DND-41 (cell line): Measurements from ENCODE around the gene TTYH2.

ENCODE experiments used
- ATAC-seq: fragments of 200-7000 bp; cut with Tn5 transposase; 3 replicates; pipeline ENCODE4 v1.9.1; 2021; ENCODE audit warnings: low read depth; ENCODE audit not compliant: insufficient read depth
- DNase-seq: peaks from one replicate; pipeline ENCODE4 v3.0.0-alpha.2; 2020
- H2AFZ ChIP-seq: 2 replicates; pipeline ENCODE4 v1.6.0; 2012; ENCODE audit warnings: low read depth, low read length
- H3K27ac ChIP-seq: 2 replicates; pipeline ENCODE4 v1.5.1; 2012; ENCODE audit warnings: low read length, inconsistent platforms
- H3K27me3 ChIP-seq: fragments of 200-600 bp; sonication (generic); 2 replicates; pipeline ENCODE4 v1.6.0; 2012; ENCODE audit warnings: low read length, mild to moderate bottlenecking, inconsistent platforms; ENCODE audit not compliant: insufficient read depth, poor library complexity
- H3K36me3 ChIP-seq: 2 replicates; pipeline ENCODE4 v1.5.1; 2012; ENCODE audit warnings: low read length, inconsistent platforms; ENCODE audit not compliant: insufficient read depth
- H3K4me1 ChIP-seq: 2 replicates; pipeline ENCODE4 v1.5.1; 2012; ENCODE audit warnings: mild to moderate bottlenecking, low read length; ENCODE audit not compliant: insufficient read depth
- H3K4me2 ChIP-seq: 2 replicates; pipeline ENCODE4 v1.6.0; 2012; ENCODE audit warnings: mild to moderate bottlenecking, moderate library complexity, low read length, inconsistent platforms; ENCODE audit not compliant: insufficient read depth
- H3K4me3 ChIP-seq, 2 experiments: fragments of 200-600 bp in 1 of 2; shearing (Covaris generic) in 1 of 2; 2 replicates each; pipeline ENCODE4 v1.5.1; 2012 to 2016; ENCODE audit warnings: inconsistent platforms in 2 of 2, low read length in 2 of 2, mild to moderate bottlenecking in 2 of 2, low read depth in 1 of 2, moderate library complexity in 1 of 2
- H3K79me2 ChIP-seq: 2 replicates; pipeline ENCODE4 v1.6.0; 2012; ENCODE audit warnings: low read length, inconsistent platforms; ENCODE audit not compliant: insufficient read depth
- H3K9ac ChIP-seq: 2 replicates; pipeline ENCODE4 v1.6.0; 2012; ENCODE audit warnings: low read depth, mild to moderate bottlenecking, inconsistent platforms, low read length, moderate library complexity
- H3K9me3 ChIP-seq: 2 replicates; pipeline ENCODE4 v1.5.1; 2012; ENCODE audit warnings: low read length, moderate library complexity, mild to moderate bottlenecking, inconsistent platforms; ENCODE audit not compliant: insufficient read depth, severe bottlenecking
- H4K20me1 ChIP-seq: 2 replicates; pipeline ENCODE4 v1.6.0; 2012; ENCODE audit warnings: low read length; ENCODE audit not compliant: insufficient read depth
- EZH2 ChIP-seq: IDR thresholded peaks from 3 replicates; pipeline ENCODE4 v1.6.1; 2012; ENCODE audit warnings: borderline replicate concordance, low read depth, mild to moderate bottlenecking, moderate library complexity, low read length, inconsistent platforms; ENCODE audit not compliant: severe bottlenecking
- TF ChIP-seq, protein P1 (sequence below): IDR thresholded peaks from 2 replicates; pipeline ENCODE4 v1.5.1; 2012; ENCODE audit warnings: borderline replicate concordance, low read length, moderate library complexity, mild to moderate bottlenecking; ENCODE audit not compliant: poor library complexity, severe bottlenecking; ENCODE audit errors: extremely low read depth

Gene TTYH2

DNA sequence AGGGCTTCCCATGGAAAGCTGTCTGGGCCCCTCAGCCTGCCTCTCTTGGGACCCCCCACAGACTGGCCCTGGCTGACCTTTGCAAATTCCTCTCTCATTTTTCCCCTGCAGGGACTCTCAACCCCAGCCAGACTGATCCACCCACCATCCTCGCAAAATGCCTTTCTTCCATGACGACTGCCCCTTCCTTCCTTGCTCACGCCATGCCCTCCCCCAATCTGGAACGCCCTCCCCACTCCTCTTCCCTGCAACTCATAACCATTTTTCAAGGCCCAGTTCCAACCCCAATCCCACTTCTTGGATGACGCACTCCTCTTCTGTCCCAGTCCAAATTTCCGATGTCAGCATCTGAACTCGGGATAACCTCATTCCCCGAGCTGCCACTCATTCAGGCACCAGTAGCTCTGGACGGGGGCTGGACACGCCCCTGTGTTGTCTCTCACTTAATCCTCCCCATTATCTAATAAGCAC, 59.4 kb downstream of the TTYH2 start:
- no peaks in the 10 kb centered on the region for H4K20me1 ChIP-seq
- ATAC-seq: no peak
- TF ChIP-seq EZH2: no peak
- TF ChIP-seq, protein P1, sequence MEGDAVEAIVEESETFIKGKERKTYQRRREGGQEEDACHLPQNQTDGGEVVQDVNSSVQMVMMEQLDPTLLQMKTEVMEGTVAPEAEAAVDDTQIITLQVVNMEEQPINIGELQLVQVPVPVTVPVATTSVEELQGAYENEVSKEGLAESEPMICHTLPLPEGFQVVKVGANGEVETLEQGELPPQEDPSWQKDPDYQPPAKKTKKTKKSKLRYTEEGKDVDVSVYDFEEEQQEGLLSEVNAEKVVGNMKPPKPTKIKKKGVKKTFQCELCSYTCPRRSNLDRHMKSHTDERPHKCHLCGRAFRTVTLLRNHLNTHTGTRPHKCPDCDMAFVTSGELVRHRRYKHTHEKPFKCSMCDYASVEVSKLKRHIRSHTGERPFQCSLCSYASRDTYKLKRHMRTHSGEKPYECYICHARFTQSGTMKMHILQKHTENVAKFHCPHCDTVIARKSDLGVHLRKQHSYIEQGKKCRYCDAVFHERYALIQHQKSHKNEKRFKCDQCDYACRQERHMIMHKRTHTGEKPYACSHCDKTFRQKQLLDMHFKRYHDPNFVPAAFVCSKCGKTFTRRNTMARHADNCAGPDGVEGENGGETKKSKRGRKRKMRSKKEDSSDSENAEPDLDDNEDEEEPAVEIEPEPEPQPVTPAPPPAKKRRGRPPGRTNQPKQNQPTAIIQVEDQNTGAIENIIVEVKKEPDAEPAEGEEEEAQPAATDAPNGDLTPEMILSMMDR: no peak
- H3K4me1 ChIP-seq: no peaks in the 10 kb centered on the region
- no peak overlapping the region for H3K4me2 ChIP-seq
- no peak for DNase-seq
- H3K79me2 ChIP-seq: no peaks in the 10 kb centered on the region
- no peak overlapping the region for H2AFZ ChIP-seq
- no peaks in the 10 kb centered on the region for H3K36me3 ChIP-seq
- H3K27me3 ChIP-seq: peaks cover 16% of the 10 kb centered on the region
- no peak overlapping the region for H3K9ac ChIP-seq
- no peak overlapping the region for H3K27ac ChIP-seq
- H3K9me3 ChIP-seq: no peaks in the 10 kb centered on the region
- no peak overlapping the region for H3K4me3 ChIP-seq

DNA sequence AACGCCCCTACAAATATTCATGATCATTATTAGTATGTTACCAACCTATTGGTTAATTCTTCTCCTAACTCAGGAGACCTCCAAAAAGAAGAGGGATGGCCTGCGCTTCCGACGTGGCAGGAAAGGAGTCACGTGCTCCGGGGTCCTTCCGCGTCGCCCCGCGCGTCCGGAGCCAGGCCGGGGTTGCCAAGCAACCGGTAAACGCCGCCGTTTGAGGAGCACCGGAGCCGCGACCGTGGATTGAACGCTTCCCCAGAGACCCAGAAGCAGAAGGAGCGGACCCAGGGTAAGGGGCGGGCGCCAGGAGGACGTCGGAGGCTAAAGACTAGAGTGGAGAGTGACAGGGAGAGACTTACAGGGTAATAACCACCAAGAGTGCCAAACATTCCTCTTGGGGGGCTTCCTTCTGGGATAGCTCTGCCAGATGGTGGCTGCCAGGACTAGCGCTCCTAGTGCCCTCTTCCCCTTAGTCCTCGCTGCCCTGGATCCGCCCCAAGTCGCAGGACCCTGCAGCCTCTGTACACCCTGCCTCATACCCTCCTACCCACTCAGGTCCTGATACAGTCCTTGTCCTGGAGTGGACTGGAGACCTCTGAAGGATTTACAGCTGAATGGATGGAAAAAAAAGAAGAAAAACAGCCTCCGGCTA, 60.8 kb downstream of the TTYH2 start, which contains the start of gene DNAI2:
Gene DNAI2 (plus strand): TSS at position 175 of the 649 bp plus-strand sequence. CDS start 7,584 bp downstream, outside the sequence.
- no peak for ATAC-seq
- H3K36me3 ChIP-seq: no peaks in the 10 kb centered on the region
- no peak within 1 kb of the TSS for H3K27ac ChIP-seq
- no peaks in the 10 kb centered on the region for H3K4me1 ChIP-seq
- no peaks in the 10 kb centered on the region for H3K9me3 ChIP-seq
- peaks cover 16% of the 10 kb centered on the region for H3K27me3 ChIP-seq
- no peak within 1 kb of the TSS for H3K4me3 ChIP-seq
- no peak within 1 kb of the TSS for H3K4me2 ChIP-seq
- TF ChIP-seq EZH2: no peak
- TF ChIP-seq, protein P1: no peak
- H3K79me2 ChIP-seq: no peaks in the 10 kb centered on the region
- no peaks in the 10 kb centered on the region for H4K20me1 ChIP-seq
- H3K9ac ChIP-seq: no peak within 1 kb of the TSS
- H2AFZ ChIP-seq: no peak within 1 kb of the TSS
- no peak for DNase-seq

DNA sequence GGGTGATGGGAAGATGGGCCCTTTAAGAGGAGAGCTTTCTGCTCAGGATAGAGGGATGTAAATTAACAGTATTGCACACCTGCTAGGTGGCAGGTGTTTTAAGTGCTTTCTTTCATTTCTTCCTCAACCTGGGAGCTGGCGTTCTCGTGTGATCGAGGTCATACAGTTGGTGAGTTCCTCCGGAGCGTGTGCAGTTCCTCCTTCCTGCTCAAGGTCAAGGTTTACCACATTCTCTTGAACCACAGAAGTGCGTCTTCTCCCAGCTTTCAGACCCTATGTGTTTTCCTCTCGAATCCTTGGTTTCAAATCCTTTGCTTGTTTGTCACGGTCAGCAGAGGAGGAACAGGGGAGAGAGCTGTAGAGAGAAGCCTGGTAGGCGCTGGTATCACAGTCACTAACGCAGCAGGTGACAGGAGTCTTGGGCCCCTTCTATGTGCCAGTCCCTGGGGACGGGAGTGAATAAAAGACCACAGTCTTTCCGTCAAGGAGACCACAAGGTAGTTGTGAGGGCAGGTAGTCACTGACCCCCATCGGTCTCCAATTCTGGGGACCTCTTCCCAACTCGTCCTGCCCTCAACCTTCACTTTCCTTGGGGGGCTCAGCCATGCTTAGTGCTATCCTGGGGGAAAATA, 61.5 kb downstream of the TTYH2 start:
- H3K4me3 ChIP-seq: no peak overlapping the region
- ATAC-seq (no peak), DNase-seq (no peak)
- no peak overlapping the region for H2AFZ ChIP-seq
- H4K20me1 ChIP-seq: no peaks in the 10 kb centered on the region
- H3K9ac ChIP-seq: no peak overlapping the region
- H3K4me2 ChIP-seq: no peak overlapping the region
- no peaks in the 10 kb centered on the region for H3K36me3 ChIP-seq
- no peak for TF ChIP-seq EZH2
- TF ChIP-seq, protein P1: no peak
- H3K79me2 ChIP-seq: no peaks in the 10 kb centered on the region
- no peak overlapping the region for H3K27ac ChIP-seq
- no peaks in the 10 kb centered on the region for H3K4me1 ChIP-seq
- H3K9me3 ChIP-seq: no peaks in the 10 kb centered on the region
- peaks cover 16% of the 10 kb centered on the region for H3K27me3 ChIP-seq
